Measurements from ENCODE around the gene RGP1.

RGP1 gene

GRCh38 chr9:35748858-35749514, at the start of gene RGP1, which contains the start of gene GBA2:
TSS of gene RGP1 (plus strand) at chr9:35749287. CDS start at chr9:35749756, 469 bp downstream.
TSS of gene GBA2 (minus strand) at chr9:35749228. CDS start at chr9:35748704, 524 bp downstream.
- TF ChIP-seq CTCF (IDR thresholded peaks at IDR 0.05; ENCODE audit: low read depth, low read length) = no peak
- peak; percentile 61 to 74 for DNase-seq (ENCODE audit: low read depth in 2 of 2)
- H3K4me3 ChIP-seq (replicated peaks in 1 of 2; ENCODE audit: low read depth in 2 of 2, low read length in 2 of 2) = peak within 1 kb of the TSS; percentile 83 to 87

- TF ChIP-seq CTCF (IDR thresholded peaks at IDR 0.05; ENCODE audit: low read depth, low read length) = no peak
Measured at GRCh38 chr9:35700031-35700430, 49.1 kb upstream of the RGP1 start.

GRCh38 chr9:35700942-35701341, 48.1 kb upstream of the RGP1 start:
- no peak overlapping the region for H3K4me3 ChIP-seq (replicated peaks in 1 of 2; ENCODE audit: low read depth in 2 of 2, low read length in 2 of 2)
- TF ChIP-seq CTCF (IDR thresholded peaks at IDR 0.05; ENCODE audit: low read depth, low read length) = no peak
- no peak for DNase-seq (ENCODE audit: low read depth in 2 of 2)

More at GRCh38 chr9:35700031-35700430, 49.1 kb upstream of the RGP1 start:
- H3K4me3 ChIP-seq (replicated peaks in 1 of 2; ENCODE audit: low read depth in 2 of 2, low read length in 2 of 2) = no peak overlapping the region
- no peak for DNase-seq (ENCODE audit: low read depth in 2 of 2)

- DNase-seq (ENCODE audit: low read depth in 2 of 2) = no peak
- H3K4me3 ChIP-seq (replicated peaks in 1 of 2; ENCODE audit: low read depth in 2 of 2, low read length in 2 of 2) = no peak overlapping the region
- no peak for TF ChIP-seq CTCF (IDR thresholded peaks at IDR 0.05; ENCODE audit: low read depth, low read length)
Measured at GRCh38 chr9:35702696-35703095, 46.4 kb upstream of the RGP1 start.

- no peak for DNase-seq (ENCODE audit: low read depth in 2 of 2)
- H3K4me3 ChIP-seq (replicated peaks in 1 of 2; ENCODE audit: low read depth in 2 of 2, low read length in 2 of 2) = no peak overlapping the region
- TF ChIP-seq CTCF (IDR thresholded peaks at IDR 0.05; ENCODE audit: low read depth, low read length) = no peak
Measured at GRCh38 chr9:35703906-35704672, 45.0 kb upstream of the RGP1 start.

GRCh38 chr9:35705372-35705771, 43.7 kb upstream of the RGP1 start:
- DNase-seq (ENCODE audit: low read depth in 2 of 2) = no peak
- no peak for TF ChIP-seq CTCF (IDR thresholded peaks at IDR 0.05; ENCODE audit: low read depth, low read length)
- no peak overlapping the region for H3K4me3 ChIP-seq (replicated peaks in 1 of 2; ENCODE audit: low read depth in 2 of 2, low read length in 2 of 2)

Measured in cardiac fibroblast (primary cell).